ENCODE results near the gene RASSF3. TPM values are rescaled to one million over a fixed set of nuclear protein-coding genes. Genes with fewer than 3 reads are reported as not detected.

RASSF3 gene
- polyA plus RNA-seq, 3 donors, result 6.6 to 77.9 (median 14.5) TPM

- peaks cover 87% of the 10 kb centered on the region for H3K4me1 Mint-ChIP-seq
- no peak overlapping the region for H3K4me3 ChIP-seq (replicated peaks in 1 of 3; ENCODE audit: low read depth in 2 of 3, low read length in 3 of 3)
- H3K9me3 ChIP-seq (replicated peaks in 1 of 2; ENCODE audit: control insufficient read depth in 1 of 2, insufficient read depth in 1 of 2, low read length in 2 of 2), result no peaks in the 10 kb centered on the region
- no peaks in the 10 kb centered on the region for H3K27me3 ChIP-seq (ENCODE audit: control insufficient read depth in 2 of 2, insufficient read depth in 2 of 2, low read length in 2 of 2)
- H3K27ac Mint-ChIP-seq, result peak overlapping the region in 4 of 7 donors; percentile 19 to 88 (median 30)
- no peak overlapping the region for H3K9ac ChIP-seq (ENCODE audit: insufficient read depth, low read length, poor library complexity, severe bottlenecking)
- H3K36me3 Mint-ChIP-seq, result peaks cover 17 to 30% of the 10 kb centered on the region in 2 donors
- peaks cover 4 to 18% of the 10 kb centered on the region in 2 donors for H3K36me3 ChIP-seq (replicated peaks in 1 of 2; ENCODE audit: control insufficient read depth in 1 of 2, insufficient read depth in 2 of 2, low read length in 2 of 2)
- H3K27me3 Mint-ChIP-seq (ENCODE audit: low read depth in 3 of 3), result peaks cover 0 to 4% (median 0%) of the 10 kb centered on the region in 3 donors
- peaks cover 0 to 3% (median 0%) of the 10 kb centered on the region in 7 donors for H3K9me3 Mint-ChIP-seq
- H3K79me2 ChIP-seq (ENCODE audit: insufficient read depth, low read length), result peaks cover 100% of the 10 kb centered on the region
- no peak for DNase-seq
- TF ChIP-seq CTCF (IDR thresholded peaks at IDR 0.05), result no peak
- no peak overlapping the region for H2AFZ ChIP-seq (ENCODE audit: insufficient read depth, low read depth, low read length, poor library complexity, severe bottlenecking)
- peaks cover 100% of the 10 kb centered on the region for H4K20me1 ChIP-seq (ENCODE audit: insufficient read depth, low read length)
- 89% methylated on average over 7 of the region's 10 CpGs for WGBS (ENCODE audit: insufficient coverage)
- H3K4me1 ChIP-seq (ENCODE audit: control insufficient read depth in 1 of 2, insufficient read depth in 2 of 2, low read length in 2 of 2), result peaks cover 91 to 97% of the 10 kb centered on the region in 2 donors
- intact Hi-C loops (cut with micrococcal nuclease), result loop anchor here in 1 of 2 donors (5.0 kb wide), 1 partner anchor 62 kb away; the partner anchor contains the start of gene RASSF3
- H3K27ac ChIP-seq (ENCODE audit: low read depth in 1 of 2, low read length in 2 of 2), result peak overlapping the region in 1 of 2 donors; percentile 49
- H3K4me2 ChIP-seq (replicated peaks; ENCODE audit: extremely low read depth, low read length, poor library complexity, severe bottlenecking), result no peak overlapping the region
- H3K4me3 Mint-ChIP-seq, result no peak overlapping the region
Observed at GRCh38 chr12:64674367-64674922, 64.2 kb downstream of the RASSF3 start.

- Histone ChIP-seq H3K4me1 (ENCODE audit: control insufficient read depth in 1 of 2, insufficient read depth in 2 of 2, low read length in 2 of 2) (peaks cover 87 to 95% of the 10 kb centered on the region in 2 donors), H2AFZ (ENCODE audit: insufficient read depth, low read depth, low read length, poor library complexity, severe bottlenecking) (no peak overlapping the region), H3K79me2 (ENCODE audit: insufficient read depth, low read length) (peaks cover 100% of the 10 kb centered on the region), H3K9me3 (replicated peaks in 1 of 2; ENCODE audit: control insufficient read depth in 1 of 2, insufficient read depth in 1 of 2, low read length in 2 of 2) (no peaks in the 10 kb centered on the region), H3K4me3 (replicated peaks in 1 of 3; ENCODE audit: low read depth in 2 of 3, low read length in 3 of 3) (no peak overlapping the region), H3K4me2 (replicated peaks; ENCODE audit: extremely low read depth, low read length, poor library complexity, severe bottlenecking) (no peak overlapping the region), H3K27ac (ENCODE audit: low read depth in 1 of 2, low read length in 2 of 2) (peak overlapping the region in 1 of 2 donors; percentile 2), H4K20me1 (ENCODE audit: insufficient read depth, low read length) (peaks cover 100% of the 10 kb centered on the region), H3K36me3 (replicated peaks in 1 of 2; ENCODE audit: control insufficient read depth in 1 of 2, insufficient read depth in 2 of 2, low read length in 2 of 2) (peaks cover 4 to 19% of the 10 kb centered on the region in 2 donors), H3K27me3 (ENCODE audit: control insufficient read depth in 2 of 2, insufficient read depth in 2 of 2, low read length in 2 of 2) (no peaks in the 10 kb centered on the region), H3K9ac (ENCODE audit: insufficient read depth, low read length, poor library complexity, severe bottlenecking) (no peak overlapping the region)
- Mint-ChIP-seq H3K27me3 (ENCODE audit: low read depth in 3 of 3) (peaks cover 0 to 4% (median 0%) of the 10 kb centered on the region in 3 donors), H3K36me3 (peaks cover 18 to 36% of the 10 kb centered on the region in 2 donors), H3K4me1 (peaks cover 85% of the 10 kb centered on the region), H3K27ac (peak overlapping the region in 6 of 7 donors; percentile 43 to 74 (median 48)), H3K9me3 (peaks cover 0 to 3% (median 0%) of the 10 kb centered on the region in 7 donors), H3K4me3 (no peak overlapping the region)
- DNase-seq, result peak in 1 of 3 donors; percentile 21
- intact Hi-C loops (cut with micrococcal nuclease), result no loop called here
- WGBS (ENCODE audit: insufficient coverage), result 73% methylated on average over 2 of the region's 3 CpGs
- TF ChIP-seq CTCF (IDR thresholded peaks at IDR 0.05), result no peak
Observed at GRCh38 chr12:64675795-64676194, 65.5 kb downstream of the RASSF3 start.

Measured in CD14-positive monocyte (primary cell).